ENCODE data around the gene COX14. TPM values are rescaled to one million over a fixed set of nuclear protein-coding genes. Genes with fewer than 3 reads are reported as not detected.
A peak's percentile ranks its signal among the peaks of the same experiment; 100 is the strongest.

Gene COX14
- polyA plus RNA-seq, 3 donors, result 57.4 to 174 (median 134) TPM

DNA sequence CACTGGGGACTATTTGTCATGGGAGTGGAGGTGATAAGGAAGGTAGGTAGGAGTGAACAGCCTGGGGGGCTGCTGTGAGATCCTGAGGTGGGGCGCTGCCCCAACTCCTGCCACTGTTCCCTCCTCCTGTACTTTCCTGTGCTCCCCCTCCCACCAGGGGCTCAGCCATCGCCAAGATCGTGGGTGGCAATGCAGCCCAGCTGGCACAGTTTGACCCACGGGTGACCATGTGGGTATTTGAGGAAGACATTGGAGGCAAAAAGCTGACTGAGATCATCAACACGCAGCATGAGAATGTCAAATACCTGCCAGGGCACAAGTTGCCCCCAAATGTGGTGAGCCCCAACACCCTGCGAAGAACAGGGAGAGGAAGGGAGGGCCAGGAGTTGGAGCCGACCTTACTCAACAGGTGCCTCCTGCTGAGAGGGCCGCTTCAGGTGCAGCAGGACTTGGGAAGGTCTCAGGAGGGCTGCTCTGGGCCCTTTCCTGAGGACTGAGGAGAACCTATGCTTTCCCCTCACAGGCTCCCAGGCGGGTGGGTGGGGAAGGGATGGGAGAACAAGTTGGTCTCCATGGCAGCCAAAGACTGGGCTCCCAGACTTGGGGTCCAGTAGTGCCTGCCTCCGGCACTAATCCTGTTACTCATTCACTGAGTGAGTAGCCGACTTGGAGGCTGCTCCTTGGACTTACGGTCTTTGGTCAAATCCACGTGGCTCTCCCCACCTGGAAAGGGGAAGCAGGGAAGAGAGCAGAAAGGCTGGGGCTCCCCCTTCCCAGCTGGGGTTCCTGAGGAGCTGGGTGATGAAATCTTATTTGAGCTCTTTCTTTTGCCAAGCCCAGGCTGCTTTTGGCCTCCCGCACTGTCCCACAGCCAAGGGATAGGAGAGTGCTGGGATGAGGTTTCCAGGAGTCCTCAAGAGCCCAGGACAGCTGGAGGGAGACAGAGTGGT is 7.3 kb upstream of the COX14 start:
- WGBS, 3 donors, result 57 to 81% (median 80%) methylated on average over 14 of the region's 14 CpGs
- no peak overlapping the region for H3K27ac ChIP-seq (ENCODE audit: low read depth, low read length)

DNA sequence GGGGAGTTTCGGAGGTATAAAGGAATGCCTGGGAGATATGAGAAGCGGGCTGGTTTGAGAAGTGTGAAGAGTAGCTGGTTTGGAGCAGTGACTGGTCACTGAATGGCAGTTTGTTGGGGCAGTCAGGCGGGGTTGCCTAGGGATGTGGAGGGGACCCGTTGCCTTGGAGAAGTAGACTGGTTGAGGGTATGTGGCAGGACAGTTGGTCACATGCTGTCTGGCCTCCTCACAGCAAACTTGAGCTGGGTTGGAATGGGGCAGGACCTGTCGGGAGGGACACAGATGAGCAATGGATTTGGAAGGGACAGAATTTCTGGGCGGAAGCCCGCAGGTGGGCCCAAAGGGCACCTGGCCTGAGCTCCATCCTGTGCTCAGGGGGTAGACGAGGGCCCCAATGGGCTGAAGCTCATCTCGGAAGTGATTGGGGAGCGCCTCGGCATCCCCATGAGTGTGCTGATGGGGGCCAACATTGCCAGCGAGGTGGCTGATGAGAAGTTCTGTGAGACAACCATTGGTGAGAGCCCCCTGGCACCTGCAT is 6.1 kb upstream of the COX14 start:
- 83 to 98% (median 90%) methylated on average over 12 of the region's 12 CpGs for WGBS, 3 donors
- H3K27ac ChIP-seq (ENCODE audit: low read depth, low read length), result no peak overlapping the region

DNA sequence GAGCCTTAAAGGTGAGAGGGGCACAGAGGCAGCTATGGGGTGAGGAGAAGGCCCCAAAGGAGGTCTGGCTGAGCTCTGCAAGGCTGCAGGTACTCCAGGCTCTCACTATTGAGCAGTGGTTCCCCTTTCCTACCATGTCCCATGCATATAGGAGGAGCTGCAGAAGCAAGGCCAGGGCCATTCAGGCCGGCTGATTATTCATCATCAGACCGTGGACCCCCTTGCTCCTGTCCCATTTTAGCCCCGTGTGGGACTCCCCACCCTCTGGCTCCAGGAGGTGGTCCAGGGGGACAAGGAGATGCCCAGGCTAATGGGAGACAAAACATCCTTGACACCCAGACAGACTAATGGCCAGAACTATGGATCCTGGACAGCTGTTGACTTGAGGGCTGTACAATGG is 5.1 kb upstream of the COX14 start:
- H3K27ac ChIP-seq (ENCODE audit: low read depth, low read length), result no peak overlapping the region
- 64 to 73% (median 66%) methylated on average over 3 of the region's 3 CpGs for WGBS, 3 donors

DNA sequence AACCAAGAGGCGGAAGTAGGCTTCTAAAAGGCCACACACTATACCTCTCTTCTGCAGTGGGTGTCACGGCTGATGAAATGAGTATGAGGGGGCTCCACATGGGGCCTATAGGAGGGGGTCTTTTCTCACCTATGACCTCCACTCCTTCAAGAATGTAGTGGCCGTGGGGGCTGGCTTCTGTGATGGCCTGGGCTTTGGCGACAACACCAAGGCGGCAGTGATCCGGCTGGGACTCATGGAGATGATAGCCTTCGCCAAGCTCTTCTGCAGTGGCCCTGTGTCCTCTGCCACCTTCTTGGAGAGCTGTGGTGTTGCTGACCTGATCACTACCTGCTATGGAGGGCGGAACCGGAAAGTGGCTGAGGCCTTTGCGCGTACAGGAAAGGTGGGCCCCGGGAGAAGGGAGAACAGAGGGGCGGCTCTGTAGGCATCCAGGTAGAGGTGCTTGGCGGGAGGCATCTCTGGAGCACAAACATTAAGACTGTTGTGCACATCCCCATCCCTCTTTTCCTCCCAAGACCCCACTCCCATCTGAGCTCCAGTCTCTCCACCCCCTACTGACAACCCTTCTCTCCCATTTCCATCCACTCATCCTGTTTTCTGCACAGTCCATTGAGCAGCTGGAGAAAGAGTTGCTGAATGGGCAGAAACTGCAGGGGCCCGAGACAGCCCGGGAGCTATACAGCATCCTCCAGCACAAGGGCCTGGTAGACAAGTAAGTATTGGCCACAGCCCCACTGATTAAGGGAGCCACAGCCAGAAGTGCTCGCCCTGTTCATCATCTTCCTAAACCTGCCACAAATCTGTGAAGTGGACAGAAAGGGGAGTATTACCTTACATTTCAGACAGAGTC is 4.4 kb upstream of the COX14 start:
- WGBS, 3 donors, result 90 to 93% (median 93%) methylated on average over 16 to 17 of the region's 17 CpGs
- no peak overlapping the region for H3K27ac ChIP-seq (ENCODE audit: low read depth, low read length)

DNA sequence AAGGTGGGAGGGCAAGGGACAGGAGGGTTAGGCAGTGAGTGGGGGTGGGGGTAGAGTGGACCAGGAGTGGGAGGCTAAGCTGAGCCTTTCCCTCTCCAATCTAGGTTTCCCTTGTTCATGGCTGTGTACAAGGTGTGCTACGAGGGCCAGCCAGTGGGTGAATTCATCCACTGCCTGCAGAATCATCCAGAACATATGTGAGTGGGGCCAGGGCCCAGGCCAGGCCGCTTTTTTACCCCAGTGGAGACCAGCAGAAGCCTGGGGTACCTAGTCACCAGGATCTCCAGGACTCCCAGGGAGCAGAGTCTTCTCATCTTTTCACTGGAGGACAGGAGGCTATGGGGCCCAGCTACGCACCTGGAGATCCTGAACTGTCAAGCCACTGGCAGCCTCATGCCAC is 2.7 kb upstream of the COX14 start:
- no peak overlapping the region for H3K27ac ChIP-seq (ENCODE audit: low read depth, low read length)
- 79 to 95% (median 92%) methylated on average over 3 of the region's 3 CpGs for WGBS, 3 donors

DNA sequence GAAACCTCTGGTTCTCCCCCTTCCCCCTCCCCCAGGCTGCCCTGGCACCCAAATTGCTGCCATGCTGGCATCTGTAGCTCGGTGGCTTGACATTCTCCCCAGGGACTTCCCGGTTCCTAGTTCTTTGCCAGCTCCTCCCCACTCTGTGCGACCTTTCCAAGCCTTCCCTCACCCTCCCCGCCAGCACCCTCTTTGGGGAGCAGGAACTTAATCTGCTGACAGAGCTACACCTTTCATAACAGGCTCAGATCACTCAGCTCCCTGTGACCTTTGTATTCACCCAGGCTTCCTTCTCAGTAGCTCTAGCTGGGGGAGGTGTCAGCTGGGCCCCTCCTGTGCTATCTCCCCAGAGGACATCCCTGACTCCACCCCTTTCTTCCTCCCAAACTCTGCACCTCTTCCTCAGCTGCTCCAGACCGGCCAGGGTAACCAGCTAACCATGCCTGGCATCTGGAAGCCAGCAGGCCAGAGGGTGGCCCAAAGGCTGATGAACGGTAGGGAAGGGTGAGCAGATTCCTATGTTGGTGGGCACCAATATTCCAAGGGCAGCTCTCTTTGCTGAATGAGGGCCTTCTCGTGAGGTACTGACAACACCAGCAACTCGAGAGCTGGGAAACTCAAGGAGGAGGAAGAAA is 1.8 kb upstream of the COX14 start:
- WGBS, 3 donors, result 31 to 53% (median 47%) methylated on average over 8 of the region's 8 CpGs
- H3K27ac ChIP-seq (ENCODE audit: low read depth, low read length), result no peak overlapping the region

DNA sequence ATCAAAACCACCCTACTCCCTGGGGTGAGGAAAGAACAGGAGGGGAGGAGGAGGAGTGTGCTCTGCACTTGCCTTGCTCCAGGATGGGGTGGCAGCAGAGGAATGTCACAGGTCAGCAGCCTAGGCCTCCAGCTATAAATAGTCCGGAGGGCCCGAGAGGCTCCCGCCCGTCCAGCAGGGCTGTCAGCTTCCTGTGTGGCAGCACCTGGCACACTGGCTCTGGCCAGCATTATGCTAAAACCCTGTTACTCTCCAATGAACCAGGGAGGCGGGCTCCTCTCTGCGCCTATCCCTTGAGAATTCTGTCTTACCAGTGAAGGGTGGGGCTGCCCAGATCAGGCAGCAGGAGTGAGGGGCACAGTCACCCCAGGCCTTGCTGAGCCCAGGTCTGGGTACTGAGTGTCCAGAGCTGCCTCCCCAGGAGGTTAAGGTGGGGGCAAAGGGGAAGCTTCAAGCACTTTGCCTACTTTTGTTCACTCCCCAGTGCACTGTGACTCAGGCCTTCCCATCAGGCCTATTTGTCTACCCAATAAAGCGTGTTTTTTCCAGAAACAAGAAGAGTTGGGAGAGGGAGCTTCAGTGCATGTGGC is 1.2 kb upstream of the COX14 start:
- 26 to 37% (median 33%) methylated on average over 7 of the region's 7 CpGs for WGBS, 3 donors

DNA sequence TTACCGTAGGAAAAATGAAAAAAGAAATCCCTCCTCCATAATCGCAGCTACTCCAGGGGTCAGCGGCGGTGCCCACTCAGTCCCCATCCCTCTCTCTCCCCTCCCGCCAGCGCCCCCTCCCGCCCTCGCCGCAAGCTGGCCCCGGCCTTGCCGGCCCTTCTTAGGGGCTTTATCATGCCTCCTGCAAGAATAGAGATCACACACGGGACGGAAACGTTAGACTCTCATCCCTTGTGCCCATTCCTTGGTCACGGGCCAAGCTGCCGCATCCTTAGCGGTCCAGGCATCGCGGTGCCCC is 692 bp upstream of the COX14 start:
- no peak overlapping the region for H3K27ac ChIP-seq (ENCODE audit: low read depth, low read length)
- 11 to 13% (median 11%) methylated on average over 17 to 19 of the region's 19 CpGs for WGBS, 3 donors

More for the DNA sequence above, 1.2 kb upstream of the COX14 start:
- no peak overlapping the region for H3K27ac ChIP-seq (ENCODE audit: low read depth, low read length)

DNA sequence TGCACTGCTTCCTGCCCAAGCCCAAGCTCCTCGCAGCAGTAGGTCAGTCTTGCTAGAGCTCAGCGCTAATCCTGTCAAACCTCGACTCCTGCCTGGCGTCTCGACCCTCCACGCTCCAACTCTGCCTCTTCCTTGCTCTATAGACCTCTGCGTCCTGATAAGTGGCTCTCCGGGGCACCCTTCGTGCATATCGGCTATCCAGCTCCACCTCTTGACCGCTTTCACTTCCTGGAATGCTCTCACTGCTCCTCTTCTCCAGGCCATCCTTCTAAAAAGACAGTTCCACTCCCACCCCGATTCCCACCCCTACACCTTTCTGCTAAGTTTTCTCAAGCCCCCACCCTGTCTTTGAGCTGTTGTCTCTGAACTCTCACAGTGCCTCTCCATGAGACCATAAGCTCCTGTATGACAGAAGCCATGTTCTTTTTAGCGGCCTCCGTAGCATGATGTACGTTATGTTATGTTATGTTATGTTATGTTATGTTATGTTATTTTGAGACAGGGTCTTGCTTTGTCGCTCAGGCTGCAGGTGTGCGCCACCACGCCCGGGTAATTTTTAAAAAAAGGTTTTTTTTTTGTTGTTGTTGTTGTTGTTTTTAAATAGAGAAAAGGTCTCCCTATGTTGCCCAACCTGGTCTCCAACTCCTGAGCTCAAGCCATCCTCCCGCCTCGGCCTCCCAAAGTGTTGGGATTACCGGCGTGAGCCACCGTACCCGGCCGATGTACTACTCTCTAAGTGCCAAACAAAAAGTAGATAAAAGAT is 601 bp downstream of the COX14 start:
- peak overlapping the region; percentile 97 for H3K27ac ChIP-seq (ENCODE audit: low read depth, low read length)
- WGBS, 3 donors, result 12 to 20% (median 15%) methylated on average over 26 of the region's 26 CpGs

DNA sequence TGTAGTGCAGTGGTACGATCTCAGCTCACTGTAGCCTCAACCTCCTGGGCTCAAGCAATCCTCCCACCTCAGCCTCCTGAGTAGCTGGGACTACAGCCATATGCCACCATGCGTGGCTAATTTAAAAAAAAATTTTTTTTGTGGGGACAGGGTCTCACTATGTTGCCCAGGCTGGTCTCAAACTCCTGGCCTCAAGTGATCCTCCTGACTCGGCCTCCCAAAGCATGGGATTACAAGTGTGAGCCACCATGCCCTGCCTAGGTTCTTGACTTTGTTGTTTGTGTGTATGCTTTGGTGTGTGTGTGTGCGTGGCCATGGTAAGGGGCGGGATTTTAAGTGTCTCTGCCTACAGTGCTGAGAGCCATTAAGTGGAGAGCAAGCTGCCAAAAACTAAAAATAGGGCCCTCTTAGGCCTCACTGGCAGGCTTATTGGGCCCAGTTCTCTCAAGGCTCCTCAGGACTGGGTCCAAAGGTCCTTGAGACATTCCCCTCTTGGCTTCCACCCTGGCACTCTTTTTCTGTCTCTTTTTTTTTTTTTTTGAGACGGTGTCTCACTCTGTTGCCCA is 5.1 kb downstream of the COX14 start:
- WGBS, 3 donors, result 71 to 86% (median 80%) methylated on average over 6 of the region's 6 CpGs
- H3K27ac ChIP-seq (ENCODE audit: low read depth, low read length), result no peak overlapping the region

DNA sequence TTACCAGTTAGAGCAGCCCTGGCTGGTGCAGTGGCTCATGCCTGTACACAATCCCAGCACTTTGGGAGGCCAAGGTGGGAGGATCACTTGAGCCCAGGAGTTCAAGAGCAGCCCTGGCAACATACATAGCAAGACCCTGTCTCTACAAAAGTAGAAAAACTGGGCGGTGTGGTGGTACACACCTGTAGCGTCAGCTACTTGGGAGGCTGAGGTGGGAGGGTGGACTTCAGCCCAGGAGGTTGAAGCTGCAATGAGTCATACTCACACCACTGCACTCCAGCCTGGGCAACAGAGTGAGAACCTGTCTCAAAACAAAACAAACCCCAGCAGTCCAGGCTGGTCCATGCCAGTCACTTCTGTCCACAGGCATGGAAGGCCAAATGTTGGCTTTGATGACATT is 7.4 kb downstream of the COX14 start:
- H3K27ac ChIP-seq (ENCODE audit: low read depth, low read length), result no peak overlapping the region
- 97 to 100% (median 98%) methylated on average over 2 of the region's 2 CpGs for WGBS, 3 donors

DNA sequence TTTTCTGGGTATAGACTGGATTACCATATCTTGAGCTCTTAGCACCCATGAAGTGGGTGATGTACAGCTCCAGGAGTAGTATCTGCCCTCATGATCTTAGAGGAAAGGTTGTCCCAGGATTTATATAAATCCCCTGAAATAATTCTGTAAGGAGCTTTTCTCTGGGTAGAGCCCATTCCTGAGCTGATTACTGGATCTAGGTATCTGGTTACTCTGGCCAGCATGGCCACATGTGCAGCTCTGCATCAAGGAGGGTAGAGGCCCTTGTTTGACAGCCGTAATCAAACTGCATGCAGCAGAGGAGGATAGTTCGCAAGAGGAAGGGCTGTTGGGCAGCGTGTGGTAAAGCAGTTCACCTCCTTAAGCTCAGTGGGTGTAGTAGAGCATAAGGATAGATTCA is 8.5 kb downstream of the COX14 start:
- 87 to 88% (median 87%) methylated on average over 3 of the region's 3 CpGs for WGBS, 3 donors

DNA sequence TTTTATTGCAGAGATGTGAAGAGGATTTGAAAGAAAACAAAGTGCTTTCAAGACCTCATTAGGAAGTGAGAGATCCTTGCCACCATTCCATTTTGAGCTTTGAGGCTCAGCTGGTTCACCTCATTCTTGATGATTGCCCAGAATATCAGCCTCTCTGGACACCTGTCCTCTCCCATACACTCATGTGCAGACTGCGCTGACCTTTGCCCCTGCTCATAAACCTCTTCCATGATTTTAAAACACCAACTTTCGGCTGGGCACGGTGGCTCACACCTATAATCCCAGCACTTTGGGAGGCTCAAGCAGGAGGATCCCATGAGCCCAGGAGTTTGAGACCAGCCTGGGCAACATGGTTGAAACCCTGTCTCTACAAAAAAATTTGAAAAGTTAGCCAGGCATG is 8.9 kb downstream of the COX14 start:
- 90 to 97% (median 95%) methylated on average over 3 of the region's 3 CpGs for WGBS, 3 donors
- no peak overlapping the region for H3K27ac ChIP-seq (ENCODE audit: low read depth, low read length)

More for the DNA sequence above, 8.5 kb downstream of the COX14 start:
- H3K27ac ChIP-seq (ENCODE audit: low read depth, low read length), result no peak overlapping the region

DNA sequence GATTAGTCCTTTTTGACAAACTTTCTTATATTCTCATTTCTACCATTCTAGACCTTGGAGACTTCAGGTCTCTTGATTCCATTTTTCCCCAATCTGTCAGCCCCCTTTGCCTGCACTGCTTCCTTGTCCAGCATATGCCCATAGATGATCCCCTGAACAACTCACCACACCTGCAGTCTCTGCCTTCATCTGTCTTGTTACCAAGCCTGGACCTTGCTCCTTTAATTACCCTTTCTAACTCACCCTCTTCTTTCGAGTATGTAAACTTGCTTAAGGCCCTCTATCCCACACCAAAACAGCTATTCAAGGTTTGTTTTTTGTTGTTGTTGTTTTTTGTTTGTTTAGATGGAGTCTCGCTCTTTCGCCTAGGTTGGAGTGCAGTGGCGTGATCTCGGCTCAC is 9.6 kb downstream of the COX14 start:
- no peak overlapping the region for H3K27ac ChIP-seq (ENCODE audit: low read depth, low read length)
- 90 to 99% (median 91%) methylated on average over 5 of the region's 5 CpGs for WGBS, 3 donors

DNA sequence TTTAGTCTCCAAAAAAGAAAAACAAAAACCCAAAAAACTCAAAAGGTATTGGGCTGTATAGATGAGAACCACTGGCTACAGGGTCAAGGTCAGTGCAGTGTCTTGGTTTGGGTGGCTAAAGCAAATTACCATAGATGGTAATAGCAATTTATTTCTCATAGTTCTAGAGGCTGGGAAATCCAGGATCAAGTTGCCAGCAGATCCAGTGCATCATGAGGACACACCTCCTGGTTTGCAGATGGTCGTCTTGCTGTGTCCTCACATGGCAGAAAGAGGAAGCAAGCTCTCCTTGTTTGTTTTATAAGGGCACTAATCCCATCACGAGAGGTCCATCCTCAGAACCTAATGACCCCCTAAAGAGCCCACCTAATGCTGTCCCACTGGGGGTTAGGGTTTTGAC is 11.2 kb downstream of the COX14 start:
- 63 to 82% (median 67%) methylated on average over 2 of the region's 2 CpGs for WGBS, 3 donors
- H3K27ac ChIP-seq (ENCODE audit: low read depth, low read length), result no peak overlapping the region

DNA sequence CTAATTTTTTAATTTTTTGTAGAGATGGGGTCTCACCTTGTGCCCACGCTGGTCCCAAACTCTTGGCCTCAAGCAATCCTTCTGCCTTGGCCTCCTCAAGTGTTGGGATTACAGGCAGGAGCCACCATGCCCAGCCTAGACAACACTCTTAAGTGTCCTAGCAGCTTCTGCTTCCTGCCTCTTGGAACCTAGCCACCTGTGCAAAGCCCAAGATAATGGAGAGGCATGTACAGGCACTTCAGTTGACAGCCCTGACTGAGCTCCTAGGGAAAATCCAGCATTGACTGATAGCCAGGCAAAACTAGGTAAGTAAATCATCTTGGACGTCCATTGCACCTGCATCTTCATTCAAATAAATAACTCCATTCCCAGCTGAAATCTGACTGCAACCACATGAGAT is 15.5 kb downstream of the COX14 start:
- WGBS, 3 donors, result 65 to 88% (median 78%) methylated on average over 2 of the region's 2 CpGs
- H3K27ac ChIP-seq (ENCODE audit: low read depth, low read length), result no peak overlapping the region

DNA sequence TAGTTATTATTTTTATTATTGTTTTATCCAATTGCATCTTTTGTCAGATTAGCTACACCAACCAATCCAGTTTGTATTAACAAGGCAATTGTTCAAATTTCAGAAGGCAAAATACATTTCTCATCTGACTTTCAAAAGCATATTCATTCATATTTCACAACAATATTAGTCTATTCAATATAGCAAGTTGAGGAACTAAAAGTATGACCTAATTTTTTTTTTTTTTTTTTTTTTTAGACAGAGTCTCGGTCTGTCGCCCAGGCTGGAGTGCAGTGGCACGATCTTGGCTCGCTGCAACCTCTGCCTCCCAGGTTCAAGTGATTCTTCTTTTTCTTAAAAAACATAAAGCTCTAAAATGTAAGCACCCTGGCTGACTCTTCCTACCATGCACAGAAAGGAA is 17.3 kb downstream of the COX14 start:
- WGBS, 3 donors, result 69 to 89% (median 86%) methylated on average over 4 of the region's 4 CpGs
- no peak overlapping the region for H3K27ac ChIP-seq (ENCODE audit: low read depth, low read length)

Measured in adipose tissue (tissue), 3 donors.